Measurements from ENCODE around the gene CYP4B1. TPM values are rescaled to one million over a fixed set of nuclear protein-coding genes. Genes with fewer than 3 reads are reported as not detected.

Gene CYP4B1
- total RNA-seq, 1 experiment from 2014 or later: not detected

GRCh38 chr1:46793126-46793525 lies 5.7 kb upstream of the CYP4B1 start:
- no peak for DNase-seq (ENCODE audit: low spot score)

GRCh38 chr1:46797696-46798470 lies 963 bp upstream of the CYP4B1 start:
- DNase-seq (ENCODE audit: low spot score): no peak

- no peak for DNase-seq (ENCODE audit: low spot score)
These were observed 1.9 kb downstream of the CYP4B1 start for GRCh38 chr1:46800742-46801141.

- no peak for DNase-seq (ENCODE audit: low spot score)
These were observed 2.6 kb downstream of the CYP4B1 start for GRCh38 chr1:46801323-46802055.

- DNase-seq (ENCODE audit: low spot score): no peak
These were observed 3.2 kb downstream of the CYP4B1 start for GRCh38 chr1:46802081-46802480.

GRCh38 chr1:46802901-46803574 lies 4.2 kb downstream of the CYP4B1 start:
- no peak for DNase-seq (ENCODE audit: low spot score)

GRCh38 chr1:46804027-46804889 lies 5.4 kb downstream of the CYP4B1 start:
- no peak for DNase-seq (ENCODE audit: low spot score)

- no peak for DNase-seq (ENCODE audit: low spot score)
These were observed 6.1 kb downstream of the CYP4B1 start for GRCh38 chr1:46804926-46805325.

GRCh38 chr1:46805755-46806154 lies 6.9 kb downstream of the CYP4B1 start:
- no peak for DNase-seq (ENCODE audit: low spot score)

GRCh38 chr1:46806196-46807020 lies 7.6 kb downstream of the CYP4B1 start:
- DNase-seq (ENCODE audit: low spot score): no peak

- DNase-seq (ENCODE audit: low spot score): no peak
These were observed 8.5 kb downstream of the CYP4B1 start for GRCh38 chr1:46807046-46807972.

- no peak for DNase-seq (ENCODE audit: low spot score)
These were observed 10.2 kb downstream of the CYP4B1 start for GRCh38 chr1:46809071-46809470.

- no peak for DNase-seq (ENCODE audit: low spot score)
These were observed 11.1 kb downstream of the CYP4B1 start for GRCh38 chr1:46809904-46810303.

GRCh38 chr1:46810596-46810995 lies 11.8 kb downstream of the CYP4B1 start:
- no peak for DNase-seq (ENCODE audit: low spot score)

- no peak for DNase-seq (ENCODE audit: low spot score)
These were observed 12.2 kb downstream of the CYP4B1 start for GRCh38 chr1:46811053-46811452.

- no peak for DNase-seq (ENCODE audit: low spot score)
These were observed 13.5 kb downstream of the CYP4B1 start for GRCh38 chr1:46812065-46812963.

- DNase-seq (ENCODE audit: low spot score): no peak
These were observed 14.4 kb downstream of the CYP4B1 start for GRCh38 chr1:46812996-46813857.
